ENCODE measurements around the gene ALAD. TPM values are rescaled to one million over a fixed set of nuclear protein-coding genes. Genes with fewer than 3 reads are reported as not detected.
"Not testable (repeated sequence)": the region's sequence is repeated elsewhere in the genome, so short reads cannot be mapped to it uniquely, and the experiment has no call there.

ALAD gene
- polyA plus RNA-seq, 10 donors, result 15.1 to 24.8 (median 20.5) TPM

GRCh38 chr9:113375057-113376023, 25.7 kb downstream of the ALAD start:
- no peak for DNase-seq

- DNase-seq, result no peak
Measured at GRCh38 chr9:113373676-113374392, 27.2 kb downstream of the ALAD start.

GRCh38 chr9:113373256-113373655, 27.8 kb downstream of the ALAD start:
- DNase-seq, result no peak

GRCh38 chr9:113372059-113372458, 29.0 kb downstream of the ALAD start:
- DNase-seq, result no peak

- no peak for DNase-seq
Measured at GRCh38 chr9:113370806-113371325, 30.2 kb downstream of the ALAD start.

DNA sequence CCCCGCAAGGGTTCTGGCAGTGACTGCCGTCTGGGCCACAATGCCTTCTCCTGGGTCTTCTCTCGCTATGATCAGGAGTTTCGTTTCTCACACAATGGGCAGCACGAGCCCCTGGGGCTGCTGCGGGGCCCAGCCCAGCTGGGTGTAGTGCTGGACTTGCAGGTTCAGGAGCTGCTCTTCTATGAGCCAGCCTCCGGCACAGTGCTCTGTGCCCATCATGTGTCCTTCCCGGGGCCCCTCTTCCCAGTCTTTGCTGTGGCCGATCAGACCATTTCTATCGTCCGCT, 31.3 kb downstream of the ALAD start:
- no peak for DNase-seq

DNA sequence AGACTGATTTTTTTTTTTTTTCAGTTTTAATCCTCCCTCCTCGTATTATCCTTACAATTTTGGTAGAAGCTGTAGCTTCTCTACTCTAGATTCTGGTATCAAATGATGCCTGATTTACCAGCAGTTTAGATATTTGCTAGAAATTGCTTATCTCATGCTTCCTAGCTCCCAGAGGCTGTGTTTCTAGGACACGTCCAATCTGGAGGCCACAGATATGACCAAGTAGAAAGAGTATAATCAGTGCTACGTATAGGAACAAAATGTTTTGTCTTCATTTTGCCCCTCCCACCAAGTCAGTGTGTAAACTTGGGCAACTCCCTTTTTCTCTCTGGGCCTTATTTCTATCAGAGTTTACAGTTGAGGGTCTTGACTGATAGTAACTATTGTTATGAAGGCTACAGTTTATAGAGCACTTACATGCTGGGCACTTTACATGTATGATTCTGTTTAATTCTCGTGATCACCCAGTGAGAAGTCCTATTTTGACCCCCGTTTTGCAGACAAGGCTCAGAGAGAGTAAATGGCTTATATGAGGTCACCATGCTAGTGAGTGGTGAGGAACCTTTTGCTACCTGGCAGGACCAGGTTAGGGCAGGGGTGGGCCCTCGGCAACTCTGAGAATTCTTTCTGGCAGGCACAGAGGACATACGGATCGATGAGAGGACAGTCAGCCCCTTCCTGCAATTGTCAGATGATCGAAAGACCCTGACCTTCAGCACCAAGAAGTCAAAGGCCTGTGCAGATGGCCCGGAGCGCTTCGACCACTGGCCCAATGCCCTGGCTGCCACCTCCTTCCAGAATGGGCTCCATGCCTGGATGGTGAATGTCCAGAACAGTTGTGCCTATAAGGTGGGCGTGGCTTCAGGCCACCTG, 31.9 kb downstream of the ALAD start:
- DNase-seq, result no peak

- DNase-seq, result no peak
Measured at GRCh38 chr9:113368348-113368981, 32.6 kb downstream of the ALAD start.

GRCh38 chr9:113365652-113366051, 35.4 kb downstream of the ALAD start:
- DNase-seq, result not testable (repeated sequence)

GRCh38 chr9:113364951-113365350, 36.1 kb downstream of the ALAD start:
- no peak for DNase-seq

- DNase-seq, result no peak
Measured at GRCh38 chr9:113363336-113363735, 37.7 kb downstream of the ALAD start.

GRCh38 chr9:113361304-113362018, 39.6 kb downstream of the ALAD start:
- no peak for DNase-seq

- DNase-seq, result no peak
Measured at GRCh38 chr9:113360242-113360842, 40.7 kb downstream of the ALAD start.

GRCh38 chr9:113359385-113359784, 41.7 kb downstream of the ALAD start:
- peak in 1 of 3 donors; percentile 41 for DNase-seq

- DNase-seq, result no peak
Measured at GRCh38 chr9:113356686-113357292, 44.3 kb downstream of the ALAD start.

DNA sequence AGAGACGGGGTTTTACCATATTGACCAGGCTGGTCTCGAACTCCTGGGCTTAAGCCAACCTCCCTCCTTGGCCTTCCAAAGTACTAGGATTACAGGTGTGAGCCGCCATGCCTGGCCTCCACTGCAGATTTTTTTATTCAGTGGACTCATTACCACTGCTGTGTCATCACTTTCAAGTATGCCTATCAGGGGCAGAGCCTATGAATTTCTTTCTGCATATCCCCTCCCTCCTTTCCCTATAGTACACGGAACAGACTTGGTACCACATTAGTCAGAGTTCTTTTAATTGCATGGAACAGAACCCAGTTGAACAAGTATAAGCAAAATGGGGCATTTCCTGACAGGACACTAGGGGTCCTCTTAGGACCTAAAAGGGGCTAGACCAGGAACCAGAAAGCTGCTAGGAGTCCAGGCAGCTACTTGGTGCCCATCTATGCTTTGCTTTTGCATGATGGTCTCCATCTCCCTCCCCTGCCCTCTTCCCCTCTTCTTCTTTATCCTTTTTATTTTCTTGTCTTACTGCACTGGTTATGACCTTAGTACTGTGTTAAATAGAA, 46.0 kb downstream of the ALAD start:
- no peak for DNase-seq

DNA sequence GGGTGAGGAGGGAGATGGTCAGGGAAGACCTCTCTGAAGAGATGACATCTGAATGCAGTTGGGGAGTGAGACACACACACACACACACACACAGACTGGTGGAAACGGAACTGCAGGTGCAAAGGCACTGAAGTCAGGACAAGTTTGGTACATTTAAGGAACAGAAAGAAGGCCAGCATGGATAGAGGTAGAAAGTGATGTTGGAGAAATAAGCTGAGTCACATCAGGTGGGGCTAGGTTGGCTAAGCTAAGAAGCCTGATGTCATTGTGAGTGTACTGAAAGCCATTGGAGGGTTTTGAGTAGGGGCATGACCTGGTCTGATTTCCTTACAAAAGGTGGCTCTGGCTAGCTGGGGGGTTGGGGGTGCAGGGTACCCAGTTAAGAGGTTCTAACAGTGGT, 48.7 kb downstream of the ALAD start:
- DNase-seq, result no peak

DNA sequence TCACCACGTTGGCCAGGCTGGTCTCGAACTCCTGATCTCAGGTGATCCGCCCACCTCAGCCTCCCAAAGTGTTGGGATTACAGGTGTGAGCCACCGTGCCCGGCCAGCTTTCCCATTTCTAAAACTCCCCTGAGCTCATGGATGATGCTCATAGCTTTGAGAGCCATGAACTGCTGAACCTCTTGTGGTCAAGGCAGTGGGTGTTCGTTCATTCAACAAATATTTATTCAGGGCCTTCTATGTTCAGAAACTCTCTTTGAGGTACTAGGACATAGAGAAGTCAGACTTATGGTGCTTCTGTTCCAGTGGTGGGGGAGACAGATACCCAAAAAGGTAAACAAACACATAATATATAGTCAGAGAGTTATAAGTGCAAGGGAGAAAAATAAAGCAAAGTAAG, 49.1 kb downstream of the ALAD start:
- DNase-seq, result no peak

- peak in 1 of 3 donors; percentile 19 for DNase-seq
Measured at GRCh38 chr9:113350937-113351336, 50.1 kb downstream of the ALAD start.

All from muscle of back (tissue), 11 donors.